HG03520 (cell line): ENCODE data around the gene ASF1B.
A peak's percentile ranks its signal among the peaks of the same experiment; 100 is the strongest.

Experiments used
- ATAC-seq: cut with Tn5 transposase; IDR thresholded peaks from one replicate; pipeline ENCODE4 v1.9.1; 2021; ENCODE audit warnings: mild to moderate bottlenecking, moderate library complexity; ENCODE audit not compliant: unreplicated experiment

The ASF1B gene

GRCh38 chr19:14139944-14140343, 3.6 kb upstream of the ASF1B start:
- ATAC-seq, result no peak

GRCh38 chr19:14138576-14139265, 2.3 kb upstream of the ASF1B start:
- ATAC-seq, result no peak

- no peak for ATAC-seq
Measured at GRCh38 chr19:14135985-14136508, 342 bp downstream of the ASF1B start.

- ATAC-seq, result no peak
Measured at GRCh38 chr19:14135355-14135754, 1.0 kb downstream of the ASF1B start.

- ATAC-seq, result no peak
Measured at GRCh38 chr19:14127929-14128509, 8.4 kb downstream of the ASF1B start.

GRCh38 chr19:14127176-14127575, 9.2 kb downstream of the ASF1B start:
- no peak for ATAC-seq

- no peak for ATAC-seq
Measured at GRCh38 chr19:14122924-14123323, 13.5 kb downstream of the ASF1B start.

GRCh38 chr19:14120497-14120780, 15.9 kb downstream of the ASF1B start:
- no peak for ATAC-seq

- no peak for ATAC-seq
Measured at GRCh38 chr19:14119644-14120496, 16.5 kb downstream of the ASF1B start.

- no peak for ATAC-seq
Measured at GRCh38 chr19:14119146-14119545, 17.2 kb downstream of the ASF1B start.

GRCh38 chr19:14118165-14119051, 18.0 kb downstream of the ASF1B start:
- ATAC-seq, result peak; percentile 19

- peak; percentile 84 for ATAC-seq
Measured at GRCh38 chr19:14117668-14118164, 18.7 kb downstream of the ASF1B start, which contains the start of gene PRKACA. TSS of gene PRKACA (minus strand) at chr19:14117762. CDS start at chr19:14117547, 215 bp downstream.

- no peak for ATAC-seq
Measured at GRCh38 chr19:14116918-14117578, 19.3 kb downstream of the ASF1B start.

- ATAC-seq, result no peak
Measured at GRCh38 chr19:14116525-14116917, 19.9 kb downstream of the ASF1B start.

GRCh38 chr19:14115756-14116155, 20.6 kb downstream of the ASF1B start:
- no peak for ATAC-seq

- no peak for ATAC-seq
Measured at GRCh38 chr19:14114854-14115253, 21.5 kb downstream of the ASF1B start.

GRCh38 chr19:14114439-14114838, 21.9 kb downstream of the ASF1B start:
- no peak for ATAC-seq

GRCh38 chr19:14113762-14114414, 22.5 kb downstream of the ASF1B start:
- ATAC-seq, result no peak

- no peak for ATAC-seq
Measured at GRCh38 chr19:14112809-14113385, 23.5 kb downstream of the ASF1B start.
